Cardiac muscle cell (in vitro differentiated cells and primary cell): Measurements from ENCODE around the gene NKX1-2. TPM values are rescaled to one million over a fixed set of nuclear protein-coding genes. Genes with fewer than 3 reads are reported as not detected.

ENCODE experiments used
- DNase-seq, 2 donors: peaks; one replicate each; pipeline versions ENCODE4 v3.0.0 to v3.0.0-alpha.2; 2010 to 2017; ENCODE audit warnings: low read depth in 1 of 2, low spot score in 1 of 2
- H3K27ac ChIP-seq: fragments of 200-600 bp; sonication (generic); 2 replicates; pipeline ENCODE4 v1.5.1; 2016
- H3K27me3 ChIP-seq: fragments of 200-600 bp; sonication (generic); 2 replicates; pipeline ENCODE4 v1.6.0; 2016; ENCODE audit warnings: control low read depth
- H3K36me3 ChIP-seq: fragments of 200-600 bp; sonication (generic); 2 replicates; pipeline ENCODE4 v1.5.1; 2016; ENCODE audit warnings: control low read depth
- H3K4me1 ChIP-seq: fragments of 200-600 bp; sonication (generic); 2 replicates; pipeline ENCODE4 v1.8.1; 2017; ENCODE audit warnings: low read depth, mild to moderate bottlenecking, mixed run types
- H3K4me3 ChIP-seq: fragments of 200-600 bp; sonication (generic); 2 replicates; pipeline ENCODE4 v1.5.1; 2016; ENCODE audit warnings: mild to moderate bottlenecking
- H3K9me3 ChIP-seq: fragments of 200-600 bp; sonication (generic); 2 replicates; pipeline ENCODE4 v1.5.1; 2017; ENCODE audit warnings: low read depth, mild to moderate bottlenecking, control low read depth
- polyA plus RNA-seq: library from polyadenylated mRNA; unstranded; fragments of >200 nt; fragmentation: Nextera tagmentation; extraction: Ambion mirVana; gene quantifications from 2 replicates; pipeline ENCODE4 v1.2.1, GENCODE V29; 2016
- total RNA-seq: library from RNA; depleted of rRNA; stranded (reverse); fragments of >200 nt; gene quantifications from 2 replicates; pipeline ENCODE4 v1.2.3, GENCODE V29; 2016
- TF ChIP-seq, protein P1 (sequence below): IDR thresholded peaks from 2 replicates; pipeline ENCODE4 v1.5.1; 2012; ENCODE audit warnings: low read depth, mild to moderate bottlenecking, low read length

The NKX1-2 gene
- total and polyA plus RNA-seq, 2 experiments from 2014 or later = 0.33 TPM; not detected in 1

DNA sequence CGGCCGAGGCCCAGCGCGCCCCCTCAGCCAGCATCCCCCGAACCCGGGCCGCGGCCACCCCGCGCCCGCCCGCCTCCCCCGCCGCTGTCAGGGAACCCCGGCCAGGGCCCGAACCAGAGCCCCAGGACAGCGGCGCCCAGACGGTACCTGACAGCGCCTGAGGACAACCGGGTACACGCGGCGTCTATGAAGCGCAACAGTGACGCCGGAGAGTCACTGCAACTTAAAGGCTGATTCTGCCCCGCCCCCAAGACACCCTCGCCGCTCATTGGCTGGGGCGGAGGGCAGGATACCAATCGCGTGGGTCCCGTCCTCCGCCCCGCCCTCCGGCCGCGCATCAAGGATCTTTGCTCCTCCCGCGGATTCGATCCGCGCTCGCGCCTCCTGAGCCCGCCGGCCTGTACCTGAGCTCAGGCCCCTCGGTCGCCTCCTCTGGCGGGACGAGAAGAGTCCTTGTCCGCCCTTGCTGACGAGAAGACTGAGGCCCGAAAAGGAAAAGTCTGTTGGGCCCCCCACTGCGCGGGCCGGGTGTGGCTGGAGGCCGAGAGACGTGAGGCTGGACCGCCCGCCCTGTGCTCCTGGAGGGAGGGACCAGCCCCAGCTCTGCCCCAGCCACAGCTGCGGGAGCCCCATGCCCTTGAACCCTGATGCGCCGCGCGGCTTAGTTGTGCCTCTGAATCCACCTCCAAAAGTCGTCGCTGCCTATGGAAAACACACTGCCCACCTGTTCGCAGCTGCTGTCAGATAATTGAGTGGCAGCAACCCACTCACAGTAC, 30.9 kb downstream of the NKX1-2 start, which contains the start of gene OAT:
Gene OAT (minus strand): TSS at position 198 of the 776 bp plus-strand sequence. CDS start 6,752 bp downstream, outside the sequence.
- peak within 1 kb of the TSS; percentile 61 for H3K27ac ChIP-seq

DNA sequence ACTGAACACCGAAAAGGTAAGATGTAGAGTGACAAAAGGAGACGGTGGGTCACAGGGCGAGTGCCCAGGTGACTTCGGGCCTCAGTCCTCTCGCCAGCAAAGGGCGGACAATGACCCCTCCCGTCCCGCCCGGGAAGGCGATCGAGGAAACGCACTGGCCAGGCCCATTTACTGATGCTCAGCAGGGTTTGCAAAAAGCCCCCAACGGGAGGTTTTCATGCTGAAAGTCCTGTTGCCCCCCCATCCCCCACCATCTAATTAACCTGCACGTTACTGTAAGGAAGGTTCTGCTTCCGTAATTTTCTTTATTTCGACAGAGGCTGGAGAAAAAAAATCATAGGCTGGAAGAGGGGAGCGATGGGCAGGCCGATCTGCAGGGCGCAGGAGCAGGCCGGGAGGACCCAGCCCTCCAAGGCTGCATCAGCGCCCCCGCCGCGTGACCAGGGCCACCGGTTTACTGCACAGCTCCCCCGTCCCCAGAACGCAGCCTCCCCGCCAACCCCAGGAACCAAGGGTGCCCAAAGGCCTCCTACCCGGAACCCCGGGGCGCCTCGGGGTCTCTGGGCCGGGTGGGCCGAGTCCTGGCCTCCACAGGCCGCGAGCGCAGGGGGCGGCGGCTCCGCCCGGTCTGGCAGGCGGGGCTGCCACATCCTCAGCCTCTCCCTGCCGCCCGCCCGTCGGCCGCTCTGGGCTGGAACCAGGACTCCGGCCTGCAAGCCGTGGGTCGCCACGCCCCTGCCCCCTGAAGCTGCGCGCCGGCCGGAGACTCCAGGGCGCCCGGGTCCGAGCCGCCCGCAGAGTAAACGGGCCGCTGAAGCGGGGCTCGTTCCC, 31.7 kb downstream of the NKX1-2 start:
- H3K27me3 ChIP-seq = peaks cover 20% of the 10 kb centered on the region

More for the DNA sequence above, 30.9 kb downstream of the NKX1-2 start, which contains the start of gene OAT:
- Histone ChIP-seq H3K27me3 (peaks cover 20% of the 10 kb centered on the region), H3K36me3 (no peaks in the 10 kb centered on the region), H3K4me1 (peaks cover 3% of the 10 kb centered on the region), H3K4me3 (peak within 1 kb of the TSS; percentile 78), H3K9me3 (no peaks in the 10 kb centered on the region)
- peak; percentile 96 to 99 for DNase-seq
- TF ChIP-seq, protein P1, sequence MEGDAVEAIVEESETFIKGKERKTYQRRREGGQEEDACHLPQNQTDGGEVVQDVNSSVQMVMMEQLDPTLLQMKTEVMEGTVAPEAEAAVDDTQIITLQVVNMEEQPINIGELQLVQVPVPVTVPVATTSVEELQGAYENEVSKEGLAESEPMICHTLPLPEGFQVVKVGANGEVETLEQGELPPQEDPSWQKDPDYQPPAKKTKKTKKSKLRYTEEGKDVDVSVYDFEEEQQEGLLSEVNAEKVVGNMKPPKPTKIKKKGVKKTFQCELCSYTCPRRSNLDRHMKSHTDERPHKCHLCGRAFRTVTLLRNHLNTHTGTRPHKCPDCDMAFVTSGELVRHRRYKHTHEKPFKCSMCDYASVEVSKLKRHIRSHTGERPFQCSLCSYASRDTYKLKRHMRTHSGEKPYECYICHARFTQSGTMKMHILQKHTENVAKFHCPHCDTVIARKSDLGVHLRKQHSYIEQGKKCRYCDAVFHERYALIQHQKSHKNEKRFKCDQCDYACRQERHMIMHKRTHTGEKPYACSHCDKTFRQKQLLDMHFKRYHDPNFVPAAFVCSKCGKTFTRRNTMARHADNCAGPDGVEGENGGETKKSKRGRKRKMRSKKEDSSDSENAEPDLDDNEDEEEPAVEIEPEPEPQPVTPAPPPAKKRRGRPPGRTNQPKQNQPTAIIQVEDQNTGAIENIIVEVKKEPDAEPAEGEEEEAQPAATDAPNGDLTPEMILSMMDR = no peak

DNA sequence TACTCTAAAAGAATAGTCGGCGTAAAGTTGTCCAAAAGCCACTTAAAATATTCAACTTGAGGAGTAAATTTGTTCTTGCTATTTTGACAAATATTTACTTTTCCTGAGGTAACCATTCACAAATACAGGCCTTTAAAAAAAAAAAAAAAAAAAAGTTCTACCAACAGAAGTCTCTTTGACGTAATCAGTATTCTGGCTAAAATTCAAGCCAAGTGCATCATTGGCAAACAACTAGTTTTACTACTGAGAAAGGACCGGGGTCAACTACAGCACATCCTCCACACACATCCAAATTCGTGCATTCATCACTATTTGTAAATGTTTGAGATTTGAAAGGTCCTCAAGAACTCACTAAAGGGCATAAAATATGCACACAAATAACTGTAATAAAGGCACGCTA, 33.1 kb downstream of the NKX1-2 start:
- DNase-seq = peak in 1 of 2 donors; percentile 59
- Histone ChIP-seq H3K36me3 (no peaks in the 10 kb centered on the region), H3K4me1 (peaks cover 3% of the 10 kb centered on the region), H3K27ac (no peak overlapping the region), H3K4me3 (no peak overlapping the region), H3K27me3 (peaks cover 13% of the 10 kb centered on the region), H3K9me3 (no peaks in the 10 kb centered on the region)
- TF ChIP-seq, protein P1 = no peak

More for the DNA sequence above, 31.7 kb downstream of the NKX1-2 start:
- Histone ChIP-seq H3K4me3 (peak overlapping the region; percentile 78), H3K36me3 (no peaks in the 10 kb centered on the region), H3K4me1 (peaks cover 3% of the 10 kb centered on the region), H3K9me3 (no peaks in the 10 kb centered on the region), H3K27ac (peak overlapping the region; percentile 61)
- TF ChIP-seq, protein P1 = peak; percentile 19
- DNase-seq = peak; percentile 73 to 74

DNA sequence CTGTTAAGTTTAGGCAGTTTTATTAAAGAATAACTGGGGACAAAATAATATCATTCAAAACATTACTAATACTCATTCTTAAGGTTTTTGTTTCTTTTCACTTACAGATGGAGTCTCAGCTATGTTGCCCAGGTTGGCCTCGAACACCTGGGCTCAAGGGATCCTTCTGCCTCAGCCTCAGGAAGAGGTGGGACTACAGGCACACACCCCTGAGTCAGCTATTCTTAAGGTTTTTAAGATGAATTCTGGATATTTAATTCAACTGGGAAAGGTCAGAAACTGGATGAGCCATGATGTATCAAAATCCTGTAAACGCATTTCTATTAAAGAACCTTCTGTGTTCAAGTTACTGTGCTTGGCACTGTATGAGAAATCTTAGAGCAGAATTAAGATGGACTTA, 34.6 kb downstream of the NKX1-2 start:
- peaks cover under 1% of the 10 kb centered on the region for H3K27me3 ChIP-seq
- TF ChIP-seq, protein P1 = no peak
- H3K9me3 ChIP-seq = no peaks in the 10 kb centered on the region
- peaks cover 3% of the 10 kb centered on the region for H3K36me3 ChIP-seq
- DNase-seq = no peak
- H3K27ac ChIP-seq = no peak overlapping the region
- no peak overlapping the region for H3K4me3 ChIP-seq
- peaks cover 3% of the 10 kb centered on the region for H3K4me1 ChIP-seq

DNA sequence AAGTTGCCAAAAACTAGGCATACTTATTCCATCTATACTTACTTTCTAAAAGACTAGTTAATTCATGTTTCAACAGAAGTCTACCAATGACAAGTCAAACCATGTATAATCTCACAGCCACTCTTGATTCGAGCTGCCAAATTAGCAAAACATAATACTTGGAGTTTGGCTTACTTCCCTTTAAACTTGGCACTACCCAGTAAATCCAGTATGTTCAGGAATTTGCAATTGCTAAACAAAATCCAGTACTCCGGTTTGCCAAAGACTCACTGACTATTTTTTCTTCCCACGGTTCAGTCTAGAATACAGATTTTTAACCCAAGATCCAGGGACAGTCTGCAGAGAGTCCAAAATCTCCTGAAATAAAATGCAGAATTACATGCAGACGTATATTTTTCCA, 35.8 kb downstream of the NKX1-2 start:
- peaks cover 3% of the 10 kb centered on the region for H3K4me1 ChIP-seq
- H3K27ac ChIP-seq = no peak overlapping the region
- no peak overlapping the region for H3K4me3 ChIP-seq
- peak in 1 of 2 donors; percentile 76 for DNase-seq
- H3K27me3 ChIP-seq = no peaks in the 10 kb centered on the region
- H3K36me3 ChIP-seq = peaks cover 5% of the 10 kb centered on the region
- no peaks in the 10 kb centered on the region for H3K9me3 ChIP-seq
- TF ChIP-seq, protein P1 = no peak
